NCI-H2227 treated with DMSO at 0.1 percent for 48 hours (cell line): ENCODE measurements around the gene KCNG3.
"Not testable (repeated sequence)": the region's sequence is repeated elsewhere in the genome, so short reads cannot be mapped to it uniquely, and the experiment has no call there.

Experiments used
- DNase-seq: peaks from one replicate; lab custom pipeline; 2025; lab: John Stamatoyannopoulos, UW

The KCNG3 gene

GRCh38 chr2:42429352-42429751, 64.4 kb downstream of the KCNG3 start:
- DNase-seq: no peak

GRCh38 chr2:42425697-42426096, 68.1 kb downstream of the KCNG3 start:
- DNase-seq: no peak

- DNase-seq: no peak
Observed at GRCh38 chr2:42424033-42424432, 69.7 kb downstream of the KCNG3 start.

GRCh38 chr2:42421601-42422239, 72.1 kb downstream of the KCNG3 start:
- no peak for DNase-seq

- no peak for DNase-seq
Observed at GRCh38 chr2:42421157-42421485, 72.7 kb downstream of the KCNG3 start.

- DNase-seq: no peak
Observed at GRCh38 chr2:42414648-42415047, 79.1 kb downstream of the KCNG3 start.

- no peak for DNase-seq
Observed at GRCh38 chr2:42414158-42414557, 79.6 kb downstream of the KCNG3 start.

- DNase-seq: no peak
Observed at GRCh38 chr2:42410742-42411514, 82.9 kb downstream of the KCNG3 start.

- no peak for DNase-seq
Observed at GRCh38 chr2:42408009-42408408, 85.8 kb downstream of the KCNG3 start.

GRCh38 chr2:42407476-42407875, 86.3 kb downstream of the KCNG3 start:
- no peak for DNase-seq

- DNase-seq: no peak
Observed at GRCh38 chr2:42404676-42405075, 89.1 kb downstream of the KCNG3 start.

GRCh38 chr2:42401773-42402172, 92.0 kb downstream of the KCNG3 start:
- no peak for DNase-seq

- not testable (repeated sequence) for DNase-seq
Observed at GRCh38 chr2:42398052-42398451, 95.7 kb downstream of the KCNG3 start.

- DNase-seq: not testable (repeated sequence)
Observed at GRCh38 chr2:42393320-42393719, 100.5 kb downstream of the KCNG3 start.

- DNase-seq: no peak
Observed at GRCh38 chr2:42392191-42392590, 101.6 kb downstream of the KCNG3 start.
